HepG2 (cell line): ENCODE data around the gene LRRC51. TPM values are rescaled to one million over a fixed set of nuclear protein-coding genes. Genes with fewer than 3 reads are reported as not detected.

Experiments
- FLYWCH1 ChIP-seq: sonication (generic); formaldehyde crosslinking; IDR thresholded peaks from 2 replicates; pipeline ENCODE4 v1.8.1; 2023; ENCODE audit warnings: mild to moderate bottlenecking, missing genetic modification reagents
- HMGXB3 ChIP-seq: sonication (generic); formaldehyde crosslinking; IDR thresholded peaks from 2 replicates; pipeline ENCODE4 v1.4.0; 2020; ENCODE audit warnings: missing genetic modification reagents, borderline replicate concordance
- HNRNPUL1 ChIP-seq: fragments of 200-400 bp; formaldehyde crosslinking; IDR thresholded peaks from 2 replicates; pipeline ENCODE4 v1.6.1; 2017; ENCODE audit warnings: low read depth, mild to moderate bottlenecking, low read length, moderate library complexity
- KDM5A ChIP-seq: fragments of 200-600 bp; sonication (generic); IDR thresholded peaks from 2 replicates; pipeline ENCODE4 v1.7.0; 2018; ENCODE audit warnings: antibody characterized with exemption, mild to moderate bottlenecking, low read length, borderline replicate concordance
- ZNF432 ChIP-seq: sonication (generic); formaldehyde crosslinking; IDR thresholded peaks from 2 replicates; pipeline ENCODE4 v1.5.0; 2020; ENCODE audit warnings: missing genetic modification reagents, mild to moderate bottlenecking, borderline replicate concordance
- ZNF574 ChIP-seq: sonication (generic); formaldehyde crosslinking; IDR thresholded peaks from 2 replicates; pipeline ENCODE4 v1.4.0; 2020; ENCODE audit warnings: missing genetic modification reagents
- polyA plus RNA-seq, 8 experiments: library from polyadenylated mRNA; depleted of rRNA in 3 of 8; stranded (reverse) in 7 of 8; unstranded in 1 of 8; fragments of >200 nt; fragmentation: Illumina TruSeq in 4 of 8; extraction: Trizol in 4 of 8; gene quantifications; 2 replicates each; pipeline versions ENCODE4 v1.2.1 to v1.2.3, GENCODE V29; 2011 to 2016; ENCODE audit warnings: low read depth in 4 of 8, missing spikeins in 1 of 8, mixed read lengths in 1 of 8; ENCODE audit not compliant: insufficient read depth in 1 of 8
- total RNA-seq, 5 experiments: library from RNA; depleted of rRNA; stranded (reverse); fragments of >200 nt; fragmentation: Illumina TruSeq; extraction: Trizol; gene quantifications; 2 replicates each; pipeline ENCODE4 v1.2.3, GENCODE V29; 2016; ENCODE audit warnings: low read depth in 1 of 5

The LRRC51 gene
- total and polyA plus RNA-seq, 2 of the 13 experiments (the other 11 are each of a cell fraction or from before 2014, with no cell fraction given): 5.3 to 6.0 TPM

GRCh38 chr11:72079819-72080325 lies 778 bp upstream of the LRRC51 start (continued):
- TF ChIP-seq HNRNPUL1 (no peak), KDM5A (peak; percentile 56; the same call in 1 of the 2 replicates), HMGXB3 (CRISPR knock-in tag) (no peak), ZNF574 (CRISPR knock-in tag) (no peak), FLYWCH1 (CRISPR knock-in tag) (no peak), ZNF432 (no peak)
